ENCODE data around the gene ERC2.

Gene ERC2

GRCh38 chr3:55558316-55558715 is 910.0 kb downstream of the ERC2 start:
- no peak overlapping the region for H3K4me3 ChIP-seq (ENCODE audit: low read length)
- peak; percentile 75 for DNase-seq (ENCODE audit: low read depth)

GRCh38 chr3:55557549-55557948 is 910.7 kb downstream of the ERC2 start:
- no peak for DNase-seq (ENCODE audit: low read depth)
- TF ChIP-seq CTCF (conservative IDR thresholded peaks at IDR 0.05; ENCODE audit: low read length): no peak
- no peak overlapping the region for H3K4me3 ChIP-seq (ENCODE audit: low read length)

More at GRCh38 chr3:55558316-55558715, 910.0 kb downstream of the ERC2 start:
- TF ChIP-seq CTCF (conservative IDR thresholded peaks at IDR 0.05; ENCODE audit: low read length): no peak

- no peak overlapping the region for H3K4me3 ChIP-seq (ENCODE audit: low read length)
- no peak for TF ChIP-seq CTCF (conservative IDR thresholded peaks at IDR 0.05; ENCODE audit: low read length)
- peak; percentile 21 for DNase-seq (ENCODE audit: low read depth)
Measured at GRCh38 chr3:55556619-55557537, 911.4 kb downstream of the ERC2 start.

- DNase-seq (ENCODE audit: low read depth): no peak
- H3K4me3 ChIP-seq (ENCODE audit: low read length): no peak overlapping the region
- no peak for TF ChIP-seq CTCF (conservative IDR thresholded peaks at IDR 0.05; ENCODE audit: low read length)
Measured at GRCh38 chr3:55555873-55556618, 912.2 kb downstream of the ERC2 start.

GRCh38 chr3:55554634-55555425 is 913.4 kb downstream of the ERC2 start:
- no peak overlapping the region for H3K4me3 ChIP-seq (ENCODE audit: low read length)
- DNase-seq (ENCODE audit: low read depth): no peak
- TF ChIP-seq CTCF (conservative IDR thresholded peaks at IDR 0.05; ENCODE audit: low read length): no peak

- TF ChIP-seq CTCF (conservative IDR thresholded peaks at IDR 0.05; ENCODE audit: low read length): no peak
- H3K4me3 ChIP-seq (ENCODE audit: low read length): no peak overlapping the region
- no peak for DNase-seq (ENCODE audit: low read depth)
Measured at GRCh38 chr3:55551644-55552043, 916.6 kb downstream of the ERC2 start.
